SK-N-MC (cell line): ENCODE measurements around the gene INF2.

Experiments used
- DNase-seq: peaks from one replicate; pipeline ENCODE4 v3.0.0-alpha.2; 2011; ENCODE audit warnings: low read depth, low spot score
- H3K27ac ChIP-seq: fragments of 200-600 bp; sonication (generic); 2 replicates; pipeline ENCODE4 v1.5.1; 2016; ENCODE audit warnings: mixed run types
- H3K36me3 ChIP-seq: fragments of 200-600 bp; sonication (generic); 2 replicates; pipeline ENCODE4 v1.6.1; 2017; ENCODE audit warnings: antibody characterized with exemption, low read length, mixed read lengths; ENCODE audit not compliant: insufficient read depth
- H3K4me3 ChIP-seq: fragments of 200-600 bp; sonication (generic); 2 replicates; pipeline ENCODE4 v1.5.1; 2016
- H3K9ac ChIP-seq: fragments of 200-600 bp; sonication (generic); 2 replicates; pipeline ENCODE4 v1.8.0; 2017; ENCODE audit warnings: mixed run types, mixed read lengths; ENCODE audit not compliant: insufficient read length
- H3K9me3 ChIP-seq: fragments of 200-600 bp; sonication (generic); 2 replicates; pipeline ENCODE4 v1.6.1; 2017; ENCODE audit warnings: low read depth, mild to moderate bottlenecking, antibody characterized with exemption, low read length, moderate library complexity, mixed read lengths
- EZH2 ChIP-seq: fragments of 200-600 bp; sonication (generic); IDR thresholded peaks from one replicate; pipeline ENCODE4 v1.6.1; 2017; ENCODE audit warnings: antibody characterized with exemption
- FOXP2 ChIP-seq: optimal IDR thresholded peaks from 2 replicates; pipeline ENCODE3; 2011; ENCODE audit warnings: mild to moderate bottlenecking, moderate library complexity; ENCODE audit not compliant: insufficient read depth; ENCODE audit errors: extremely low read length, control extremely low read depth
- POLR2AphosphoS5 ChIP-seq: IDR thresholded peaks from 2 replicates; pipeline ENCODE4 v1.6.1; 2012; ENCODE audit warnings: mild to moderate bottlenecking, low read depth, low read length, borderline replicate concordance

INF2 gene

DNA sequence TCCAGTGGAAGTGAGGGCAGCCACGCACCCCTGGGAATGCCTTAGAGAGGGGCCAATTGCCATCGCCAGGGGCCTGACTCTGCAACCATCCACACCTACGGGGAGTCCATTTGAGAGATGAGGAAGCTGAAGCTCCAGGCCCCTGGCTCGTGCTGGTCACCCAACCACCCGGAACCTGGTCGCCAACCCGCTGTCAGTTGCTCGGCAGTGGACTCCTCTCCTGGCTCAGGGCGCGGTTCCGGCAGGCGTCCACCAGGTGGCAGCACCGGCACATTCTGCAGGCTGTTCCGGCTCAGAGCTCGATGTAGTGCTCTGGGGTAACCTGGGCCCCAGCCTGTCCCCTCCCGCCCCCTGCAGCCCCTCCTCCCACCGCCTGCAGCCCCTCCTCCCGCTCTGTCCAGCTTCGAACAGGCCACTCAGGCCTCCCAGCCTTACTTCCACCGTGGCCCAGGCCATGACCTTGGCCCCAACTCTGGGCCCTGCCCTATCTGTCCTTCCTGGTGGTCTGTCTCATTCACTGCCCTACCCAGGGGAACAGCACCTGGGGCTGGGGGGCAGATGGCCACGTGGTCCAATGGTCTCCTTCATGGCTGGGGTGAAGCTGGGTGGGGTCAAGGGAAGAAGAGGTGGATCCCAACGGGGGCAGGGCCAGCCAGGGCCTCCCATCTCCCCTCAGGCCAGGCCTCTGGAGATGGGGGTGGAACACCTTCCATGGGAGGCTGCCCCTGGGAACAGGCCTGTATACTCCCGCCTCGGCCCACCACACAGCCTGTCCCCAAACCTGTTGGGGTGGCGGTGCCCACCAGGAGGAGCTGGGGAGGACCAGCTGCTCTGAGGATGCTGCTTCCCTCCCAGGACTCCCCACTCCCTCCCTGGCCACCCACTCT, 79.3 kb downstream of the INF2 start:
- Histone ChIP-seq H3K4me3 (peak overlapping the region; percentile 38; the same call in 1 of the 2 replicates), H3K9ac (no peak overlapping the region), H3K9me3 (peaks cover 5% of the 10 kb centered on the region; the same call in 1 of the 2 replicates), H3K27ac (no peak overlapping the region; the same call in 1 of the 2 replicates), H3K36me3 (peaks cover 17% of the 10 kb centered on the region; the same call in 1 of the 2 replicates)
- TF ChIP-seq POLR2AphosphoS5 (0 out of 2 replicates have a peak, but pooled peaks have one; percentile 12), EZH2 (no peak), FOXP2 (peak; percentile 75)
- no peak for DNase-seq

DNA sequence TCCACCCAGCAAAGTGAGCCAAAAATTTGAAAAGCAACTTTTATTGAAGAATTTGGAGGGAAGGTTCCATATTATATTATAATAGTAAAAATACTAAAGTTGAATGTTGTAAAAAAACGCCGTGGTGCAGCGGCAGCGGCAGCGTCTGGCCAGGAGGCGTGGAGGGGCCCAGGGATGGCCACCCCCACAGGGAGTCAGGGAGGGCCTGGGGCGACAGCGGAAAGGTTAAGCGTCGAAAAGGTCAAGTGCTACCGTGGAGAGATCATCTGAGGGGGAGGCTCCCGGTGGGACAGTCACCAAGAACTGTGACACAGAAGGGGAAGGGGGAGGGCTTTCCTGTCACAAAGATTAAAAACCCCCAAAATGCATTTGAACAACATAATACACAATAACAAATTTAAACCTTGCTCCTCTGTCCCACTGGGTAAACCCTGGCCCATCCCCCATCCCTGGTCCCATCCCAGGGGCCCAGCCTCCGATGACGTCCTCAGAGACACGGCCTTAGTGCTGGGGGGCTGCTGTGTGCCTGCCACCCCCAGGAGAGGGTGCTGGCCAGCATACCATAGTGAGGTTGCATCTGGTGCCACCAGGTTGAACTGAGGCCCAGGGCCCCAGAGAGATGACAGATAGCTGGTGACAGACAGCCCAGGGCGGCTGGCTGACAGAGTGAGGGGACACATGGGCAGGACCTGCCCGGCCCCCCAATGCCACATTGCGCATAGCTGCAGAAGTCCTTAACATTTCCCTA, 80.1 kb downstream of the INF2 start:
- Histone ChIP-seq H3K4me3 (no peak overlapping the region), H3K9ac (no peak overlapping the region), H3K27ac (no peak overlapping the region; the same call in 1 of the 2 replicates), H3K36me3 (peaks cover 17% of the 10 kb centered on the region; the same call in 1 of the 2 replicates), H3K9me3 (peaks cover 5% of the 10 kb centered on the region; the same call in 1 of the 2 replicates)
- DNase-seq = no peak
- no peak for TF ChIP-seq EZH2
- TF ChIP-seq FOXP2 = no peak
- no peak for TF ChIP-seq POLR2AphosphoS5

DNA sequence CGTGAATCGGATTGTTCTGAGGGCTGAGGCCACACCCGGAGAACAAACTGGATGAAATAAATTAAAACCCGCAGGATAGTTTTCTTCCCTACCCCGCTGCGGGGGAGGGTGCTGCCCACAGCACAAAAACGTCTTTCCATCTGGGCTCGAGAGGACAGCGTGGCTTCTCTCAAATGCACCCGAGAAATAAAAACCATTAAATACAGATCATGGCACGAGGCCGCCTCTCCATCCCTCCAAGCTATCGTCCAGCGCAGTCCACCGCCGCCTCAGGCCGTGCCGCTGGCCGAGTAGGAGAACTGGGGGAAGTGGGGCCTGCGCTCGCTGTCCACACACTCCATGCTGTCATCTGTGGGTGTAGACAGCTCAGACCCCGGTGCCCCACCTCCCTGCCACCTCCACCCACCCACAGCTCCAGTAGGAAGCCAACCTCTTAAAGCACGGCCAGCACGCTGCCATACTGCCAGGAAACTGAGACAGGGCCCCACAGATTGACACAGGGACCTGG, 80.7 kb downstream of the INF2 start:
- Histone ChIP-seq H3K4me3 (no peak overlapping the region), H3K9me3 (peaks cover 5% of the 10 kb centered on the region; the same call in 1 of the 2 replicates), H3K36me3 (peaks cover 17% of the 10 kb centered on the region; the same call in 1 of the 2 replicates), H3K27ac (no peak overlapping the region), H3K9ac (no peak overlapping the region)
- DNase-seq = no peak
- TF ChIP-seq FOXP2 (no peak), EZH2 (no peak), POLR2AphosphoS5 (no peak)

DNA sequence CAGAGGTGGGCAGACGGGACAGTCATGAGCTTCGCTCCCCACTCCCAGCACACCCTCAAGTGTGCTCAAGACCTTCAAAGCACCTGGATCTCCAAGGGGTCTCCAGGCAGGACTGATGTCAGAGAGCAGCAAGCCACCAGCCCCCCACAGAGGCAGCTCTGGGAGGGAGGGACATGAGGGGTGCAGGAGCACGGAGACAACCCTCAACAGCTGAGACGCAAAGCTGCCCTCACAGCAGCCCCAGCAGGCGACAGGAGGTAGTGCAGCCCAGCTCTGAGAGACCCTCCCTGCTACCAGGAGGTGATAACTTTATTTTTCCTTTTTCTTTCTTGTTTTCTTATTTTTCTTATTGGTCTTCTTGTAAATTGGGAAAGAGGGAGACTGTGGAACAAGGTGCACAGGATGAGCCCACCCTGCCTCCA, 81.4 kb downstream of the INF2 start:
- Histone ChIP-seq H3K9me3 (peaks cover 5% of the 10 kb centered on the region; the same call in 1 of the 2 replicates), H3K9ac (no peak overlapping the region), H3K27ac (no peak overlapping the region), H3K4me3 (no peak overlapping the region), H3K36me3 (peaks cover 17% of the 10 kb centered on the region; the same call in 1 of the 2 replicates)
- DNase-seq = no peak
- TF ChIP-seq POLR2AphosphoS5 = no peak

DNA sequence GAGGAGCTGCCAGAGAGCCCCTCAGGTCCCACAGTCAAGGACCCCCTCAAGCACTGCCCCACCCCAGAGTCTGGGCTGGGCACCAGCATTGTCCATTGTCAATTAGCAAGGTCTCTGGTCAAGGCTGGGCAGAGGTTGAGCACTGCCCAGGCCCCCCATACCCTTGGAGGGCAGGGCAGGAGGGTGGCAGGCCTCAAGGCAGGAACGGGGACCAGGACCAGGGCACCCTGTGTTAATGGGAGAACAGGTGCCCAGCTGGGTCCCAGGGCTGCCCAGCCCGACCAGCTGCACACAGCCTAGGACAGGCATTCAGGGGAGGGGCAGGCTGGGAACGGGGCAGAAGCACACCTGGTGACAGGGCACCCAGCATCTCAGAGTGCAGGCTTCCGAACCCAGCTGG, 82.0 kb downstream of the INF2 start:
- DNase-seq = no peak
- H3K9ac ChIP-seq = no peak overlapping the region
- H3K36me3 ChIP-seq = peaks cover 17% of the 10 kb centered on the region; the same call in 1 of the 2 replicates
- no peak overlapping the region for H3K4me3 ChIP-seq
- no peak for TF ChIP-seq FOXP2
- TF ChIP-seq POLR2AphosphoS5 = no peak
- no peak for TF ChIP-seq EZH2
- H3K9me3 ChIP-seq = peaks cover 5% of the 10 kb centered on the region; the same call in 1 of the 2 replicates
- H3K27ac ChIP-seq = no peak overlapping the region
